IMR-90 (cell line): Measurements from ENCODE around the gene CYP4B1. TPM values are rescaled to one million over a fixed set of nuclear protein-coding genes. Genes with fewer than 3 reads are reported as not detected.

Source experiments
- ATAC-seq: fragments of 200-7000 bp; cut with Tn5 transposase; 2 replicates; pipeline ENCODE4 v1.9.1; 2020; ENCODE audit warnings: low read depth, mild to moderate bottlenecking, moderate library complexity
- BruUV-seq: library from RNA; stranded (reverse); fragments of 400-500 nt; replicated peaks from 2 replicates; lab custom pipeline; 2021; lab: Mats Ljungman, UMichigan
- CTCF ChIA-PET: fragments of 300-600 bp; formaldehyde crosslinking; extraction: SDS; loops from one replicate; lab custom pipeline; 2021; ENCODE audit warnings: antibody characterized with exemption; lab: Yijun Ruan, JAX
- POLR2A ChIA-PET: fragments of 300-600 bp; sonication (Branson Sonifier 250); formaldehyde crosslinking; loops from one replicate; lab custom pipeline; 2022; ENCODE audit warnings: antibody characterized with exemption; ENCODE audit not compliant: unreplicated experiment; lab: Charles Lee
- DNase-seq: peaks from one replicate; pipeline ENCODE4 v3.0.0; 2013
- H2AFZ ChIP-seq: replicated peaks from 2 replicates; pipeline ENCODE3; 2013; ENCODE audit warnings: low read length, mild to moderate bottlenecking; ENCODE audit not compliant: poor library complexity
- H2AK5ac ChIP-seq: 2 replicates; pipeline ENCODE4 v1.6.1; 2013; ENCODE audit warnings: low read depth, low read length, inconsistent platforms
- H2AK9ac ChIP-seq: replicated peaks from 2 replicates; pipeline ENCODE3; 2013; ENCODE audit warnings: mild to moderate bottlenecking, low read depth, low read length, moderate library complexity; ENCODE audit not compliant: poor library complexity
- H2BK120ac ChIP-seq: 2 replicates; pipeline ENCODE4 v1.6.1; 2013; ENCODE audit warnings: low read depth, low read length, inconsistent platforms
- H2BK15ac ChIP-seq: 3 replicates; pipeline ENCODE4 v1.6.1; 2013; ENCODE audit warnings: low read depth, low read length, inconsistent platforms
- H2BK20ac ChIP-seq: 2 replicates; pipeline ENCODE4 v1.6.1; 2013; ENCODE audit warnings: low read depth, mild to moderate bottlenecking, inconsistent platforms, low read length, moderate library complexity
- H2BK5ac ChIP-seq: 2 replicates; pipeline ENCODE4 v1.6.1; 2013; ENCODE audit warnings: mild to moderate bottlenecking, low read depth, low read length, inconsistent platforms; ENCODE audit not compliant: poor library complexity, severe bottlenecking
- H3K14ac ChIP-seq: replicated peaks from 2 replicates; pipeline ENCODE4 v1.6.1; 2013; ENCODE audit warnings: low read depth, low read length, inconsistent platforms
- H3K18ac ChIP-seq: 2 replicates; pipeline ENCODE4 v1.6.1; 2013; ENCODE audit warnings: low read depth, low read length, control low read depth
- H3K23ac ChIP-seq: 2 replicates; pipeline ENCODE4 v1.6.1; 2013; ENCODE audit warnings: low read depth, low read length, inconsistent platforms
- H3K27ac ChIP-seq: 2 replicates; pipeline ENCODE4 v1.5.1; 2013; ENCODE audit warnings: mild to moderate bottlenecking, control low read depth, low read length; ENCODE audit not compliant: insufficient read depth
- H3K27me3 ChIP-seq: 2 replicates; pipeline ENCODE4 v1.6.1; 2013; ENCODE audit warnings: low read length; ENCODE audit not compliant: control insufficient read depth, insufficient read depth
- H3K36me3 ChIP-seq: 2 replicates; pipeline ENCODE4 v1.6.1; 2013; ENCODE audit warnings: low read length, mixed read lengths; ENCODE audit not compliant: control insufficient read depth, insufficient read depth
- H3K4ac ChIP-seq: 2 replicates; pipeline ENCODE4 v1.6.1; 2013; ENCODE audit warnings: low read depth, low read length, inconsistent platforms
- H3K4me1 ChIP-seq: 2 replicates; pipeline ENCODE4 v1.6.1; 2013; ENCODE audit warnings: low read length, mixed read lengths; ENCODE audit not compliant: control insufficient read depth, insufficient read depth
- H3K4me2 ChIP-seq: 2 replicates; pipeline ENCODE4 v1.6.1; 2013; ENCODE audit warnings: low read depth, mild to moderate bottlenecking, control low read depth, low read length, moderate library complexity
- H3K4me3 ChIP-seq: 2 replicates; pipeline ENCODE4 v1.5.1; 2013; ENCODE audit warnings: low read depth, mild to moderate bottlenecking, control low read depth, low read length, moderate library complexity; ENCODE audit not compliant: insufficient read depth
- H3K56ac ChIP-seq: 2 replicates; pipeline ENCODE4 v1.6.1; 2013; ENCODE audit warnings: low read length, inconsistent platforms; ENCODE audit not compliant: insufficient read depth; ENCODE audit errors: extremely low read depth
- H3K79me1 ChIP-seq, 2 experiments: 2 replicates each; pipeline ENCODE4 v1.6.1; 2013; ENCODE audit warnings: low read length in 2 of 2, inconsistent platforms in 1 of 2, low read depth in 1 of 2
- H3K9ac ChIP-seq: 2 replicates; pipeline ENCODE4 v1.6.1; 2013; ENCODE audit warnings: low read depth, low read length, control low read depth
- H3K9me1 ChIP-seq: 2 replicates; pipeline ENCODE4 v1.6.1; 2013; ENCODE audit warnings: low read length, inconsistent platforms; ENCODE audit not compliant: insufficient read depth
- H3K9me3 ChIP-seq: 2 replicates; pipeline ENCODE4 v1.6.1; 2013; ENCODE audit warnings: low read length; ENCODE audit not compliant: control insufficient read depth, insufficient read depth
- H4K20me1 ChIP-seq: 2 replicates; pipeline ENCODE4 v1.6.1; 2013; ENCODE audit warnings: low read length, inconsistent platforms; ENCODE audit not compliant: insufficient read depth
- H4K5ac ChIP-seq: 2 replicates; pipeline ENCODE4 v1.6.1; 2013; ENCODE audit warnings: mild to moderate bottlenecking, low read depth, low read length, control low read depth
- H4K8ac ChIP-seq, 2 experiments: 2 replicates each; pipeline ENCODE4 v1.6.1; 2013; ENCODE audit warnings: low read depth in 2 of 2, low read length in 2 of 2, control low read depth in 1 of 2, inconsistent platforms in 1 of 2
- H4K91ac ChIP-seq: 2 replicates; pipeline ENCODE4 v1.6.1; 2013; ENCODE audit warnings: low read depth, low read length, inconsistent platforms; ENCODE audit not compliant: insufficient read depth
- BHLHE40 ChIP-seq: fragments of 150-350 bp; IDR thresholded peaks from 2 replicates; pipeline ENCODE4 v1.6.1; 2016; ENCODE audit warnings: mild to moderate bottlenecking, low read depth, low read length
- CEBPB ChIP-seq: IDR thresholded peaks from 2 replicates; pipeline ENCODE4 v1.6.1; 2012; ENCODE audit warnings: low read depth, low read length, improper control_type of control experiment
- CHD1 ChIP-seq: IDR thresholded peaks from 2 replicates; pipeline ENCODE4 v1.6.1; 2012; ENCODE audit warnings: low read depth, low read length, improper control_type of control experiment
- CTCF ChIP-seq: conservative IDR thresholded peaks from 2 replicates; pipeline ENCODE4 v1.5.1; 2012; ENCODE audit warnings: mild to moderate bottlenecking, low read depth, low read length, improper control_type of control experiment
- ELK1 ChIP-seq: fragments of 150-350 bp; IDR thresholded peaks from 2 replicates; pipeline ENCODE4 v1.6.1; 2016; ENCODE audit warnings: low read depth, mild to moderate bottlenecking, low read length, moderate library complexity, borderline replicate concordance
- FOS ChIP-seq: fragments of 150-350 bp; IDR thresholded peaks from 2 replicates; pipeline ENCODE4 v1.6.1; 2016; ENCODE audit warnings: low read depth, low read length
- MAFK ChIP-seq: IDR thresholded peaks from 2 replicates; pipeline ENCODE4 v1.6.1; 2012; ENCODE audit warnings: low read depth, low read length, improper control_type of control experiment
- MAZ ChIP-seq: IDR thresholded peaks from 2 replicates; pipeline ENCODE4 v1.6.1; 2012; ENCODE audit warnings: low read depth, mild to moderate bottlenecking, low read length, improper control_type of control experiment, moderate library complexity, borderline replicate concordance
- MXI1 ChIP-seq: IDR thresholded peaks from 2 replicates; pipeline ENCODE4 v1.6.1; 2012; ENCODE audit warnings: low read depth, mild to moderate bottlenecking, low read length, moderate library complexity, borderline replicate concordance
- NFE2L2 ChIP-seq: fragments of 150-350 bp; IDR thresholded peaks from 2 replicates; pipeline ENCODE4 v1.6.1; 2016; ENCODE audit warnings: low read depth, mild to moderate bottlenecking, low read length
- POLR2A ChIP-seq: IDR thresholded peaks from 2 replicates; pipeline ENCODE4 v1.6.1; 2012; ENCODE audit warnings: mild to moderate bottlenecking, low read depth, low read length
- RAD21 ChIP-seq: IDR thresholded peaks from 2 replicates; pipeline ENCODE4 v1.6.1; 2012; ENCODE audit warnings: low read length, improper control_type of control experiment
- RCOR1 ChIP-seq: IDR thresholded peaks from 2 replicates; pipeline ENCODE4 v1.6.1; 2012; ENCODE audit warnings: mild to moderate bottlenecking, low read length, improper control_type of control experiment; ENCODE audit not compliant: insufficient replicate concordance
- RFX5 ChIP-seq: IDR thresholded peaks from 2 replicates; pipeline ENCODE4 v1.8.0; 2012; ENCODE audit warnings: low read depth, mild to moderate bottlenecking, low read length, moderate library complexity
- SMC3 ChIP-seq: fragments of 150-350 bp; IDR thresholded peaks from 2 replicates; pipeline ENCODE4 v1.6.1; 2016; ENCODE audit warnings: low read depth, mild to moderate bottlenecking, antibody characterized with exemption, low read length, moderate library complexity
- USF2 ChIP-seq: fragments of 150-350 bp; IDR thresholded peaks from 2 replicates; pipeline ENCODE4 v1.6.1; 2017; ENCODE audit warnings: mild to moderate bottlenecking, antibody characterized with exemption, low read length, low read depth
- WGBS, 2 experiments: methylation state at CpG; one replicate each; pipeline versions ENCODE4 v1.1.5 to v1.1.7; 2013; ENCODE audit warnings: missing lambda C conversion rate in 2 of 2; ENCODE audit not compliant: insufficient read length in 1 of 2; ENCODE audit errors: extremely low coverage in 2 of 2; 5-methylcytosine and 5-hydroxymethylcytosine counted together
- dilution Hi-C: fragments of 300-500 bp; cut with HindIII; formaldehyde crosslinking; loops from one replicate; pipeline ENCODE4 v1.14.3; 2018; ENCODE audit warnings: low sequenced_read_pairs; ENCODE audit not compliant: unreplicated experiment
- in situ Hi-C: fragments of 300-500 bp; cut with MboI; formaldehyde crosslinking; loops from 3 replicates; pipeline ENCODE4 v1.14.3; 2019; ENCODE audit warnings: low sequenced_read_pairs, inconsistent platforms, mixed read lengths
- intact Hi-C: fragments of 100-400 bp; cut with micrococcal nuclease; formaldehyde crosslinking; loops from 2 replicates; pipeline ENCODE4 v1.10.0; 2022
- polyA plus RNA-seq, 3 experiments: library from polyadenylated mRNA; depleted of rRNA; stranded (reverse); fragments of >200 nt; gene quantifications; 2 replicates each; pipeline ENCODE4 v1.2.3, GENCODE V29; 2012; ENCODE audit warnings: low replicate concordance in 1 of 3
- total RNA-seq: library from RNA; depleted of rRNA; stranded (reverse); fragments of >200 nt; gene quantifications from 2 replicates; pipeline ENCODE4 v1.2.3, GENCODE V29; 2012

CYP4B1 gene
- total and polyA plus RNA-seq, 2 of the 4 experiments (the other 2 are of a cell fraction): not detected

GRCh38 chr1:46809071-46809470 lies 10.2 kb downstream of the CYP4B1 start:
- H4K5ac ChIP-seq: no peak overlapping the region
- ATAC-seq (no peak), DNase-seq (no peak)
- no peak overlapping the region for H3K9ac ChIP-seq
- dilution Hi-C loops (no loop called here), intact Hi-C loops (no loop called here), in situ Hi-C loops (no loop called here)
- H3K23ac ChIP-seq: no peak overlapping the region
- no peak overlapping the region for H3K27ac ChIP-seq
- no peak overlapping the region for H2BK20ac ChIP-seq
- no CpG with 5 or more reads among the region's 1 CpG for WGBS, 2 experiments
- no peak overlapping the region for H4K91ac ChIP-seq
- H2BK5ac ChIP-seq: no peak overlapping the region
- no peak overlapping the region for H2AFZ ChIP-seq
- H3K4ac ChIP-seq: no peak overlapping the region
- no peak overlapping the region for H2BK15ac ChIP-seq
- peaks cover 27% of the 10 kb centered on the region; the same call in 1 of the 2 replicates for H3K9me3 ChIP-seq
- no peak overlapping the region for H3K56ac ChIP-seq
- ChIA-PET POLR2A (no interaction called here), CTCF (no interaction called here)
- H2AK5ac ChIP-seq: no peak overlapping the region
- no peaks in the 10 kb centered on the region for H4K20me1 ChIP-seq
- H3K14ac ChIP-seq: no peak overlapping the region
- H3K36me3 ChIP-seq: no peaks in the 10 kb centered on the region
- no peak overlapping the region for H2BK120ac ChIP-seq
- H3K9me1 ChIP-seq: no peaks in the 10 kb centered on the region
- H3K4me3 ChIP-seq: no peak overlapping the region
- H4K8ac ChIP-seq: no peak overlapping the region
- H3K27me3 ChIP-seq: no peaks in the 10 kb centered on the region
- H3K4me2 ChIP-seq: no peak overlapping the region
- no TSS peak for BruUV-seq
- no peaks in the 10 kb centered on the region for H3K79me1 ChIP-seq
- H3K18ac ChIP-seq: no peak overlapping the region
- no peaks in the 10 kb centered on the region for H3K4me1 ChIP-seq
- no peak overlapping the region for H2AK9ac ChIP-seq
- TF ChIP-seq ELK1: no peak
- TF ChIP-seq MAZ: no peak
- no peak for TF ChIP-seq RFX5
- TF ChIP-seq CHD1: no peak
- no peak for TF ChIP-seq BHLHE40
- no peak for TF ChIP-seq RAD21
- no peak for TF ChIP-seq MAFK
- TF ChIP-seq POLR2A: no peak
- no peak for TF ChIP-seq CTCF
- TF ChIP-seq MXI1: no peak
- TF ChIP-seq NFE2L2: no peak
- TF ChIP-seq SMC3: no peak
- TF ChIP-seq FOS: no peak
- TF ChIP-seq USF2: no peak
- no peak for TF ChIP-seq RCOR1
- TF ChIP-seq CEBPB: no peak
